HG03432 (cell line): ENCODE results near the gene BMPER.
A peak's percentile ranks its signal among the peaks of the same experiment; 100 is the strongest.

Experiments used
- ATAC-seq: cut with Tn5 transposase; IDR thresholded peaks from one replicate; pipeline ENCODE4 v1.9.1; 2021; ENCODE audit warnings: mild to moderate bottlenecking, moderate library complexity; ENCODE audit not compliant: unreplicated experiment

BMPER gene

DNA sequence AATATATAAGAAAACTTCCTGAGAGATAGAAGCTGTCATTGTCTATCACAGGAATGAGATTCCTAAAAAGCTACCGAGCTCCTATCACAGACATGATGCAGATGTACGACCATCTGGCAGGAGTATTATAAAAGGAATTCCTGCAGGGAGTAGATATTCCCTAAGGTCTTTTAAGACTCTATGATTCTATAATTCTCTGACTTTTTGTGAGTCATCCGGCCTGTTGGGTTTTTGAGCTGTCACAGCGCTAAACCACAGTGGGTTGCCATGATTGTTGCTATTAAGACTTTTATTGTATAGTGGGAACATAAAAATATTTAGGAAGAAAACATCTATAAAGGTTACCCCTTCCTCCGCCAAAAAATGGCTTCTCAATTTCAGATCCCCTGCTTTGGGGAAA, 223.4 kb downstream of the BMPER start:
- ATAC-seq = no peak

DNA sequence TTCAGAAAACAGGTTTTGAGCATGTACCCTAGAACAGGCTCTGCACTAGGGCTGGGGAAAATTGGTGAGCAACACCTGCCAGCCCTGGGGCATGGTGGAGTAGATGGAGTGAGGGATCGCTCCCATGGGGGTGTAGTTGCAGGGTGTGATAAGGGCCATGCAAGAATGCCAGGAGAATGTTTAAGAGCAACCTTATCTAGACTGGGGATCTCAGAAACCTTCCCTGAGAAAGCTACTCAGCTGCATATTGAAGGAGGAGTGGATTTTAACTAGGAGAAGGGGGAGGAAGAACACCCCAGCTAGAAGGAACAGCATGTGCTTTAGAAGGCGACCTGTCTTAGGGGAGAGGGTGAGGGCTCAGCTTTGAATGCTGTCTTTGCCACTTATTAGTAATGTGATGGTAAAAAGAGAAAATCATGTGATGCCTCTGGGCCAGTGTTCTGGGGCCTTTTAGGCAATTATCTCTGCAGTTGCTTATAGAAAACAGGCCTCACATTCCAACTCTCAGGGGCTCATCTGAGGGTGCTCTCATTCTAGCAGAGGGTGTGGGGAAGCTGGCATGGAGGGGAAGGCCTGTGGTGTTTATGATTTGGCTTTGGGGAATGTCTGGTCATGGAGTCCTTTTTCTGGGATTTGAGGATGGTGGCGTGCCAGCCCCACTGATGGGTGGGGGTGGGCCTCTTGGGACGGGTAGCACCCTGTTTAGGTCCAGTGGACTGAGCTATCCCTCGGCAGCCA, 225.4 kb downstream of the BMPER start:
- ATAC-seq = no peak

DNA sequence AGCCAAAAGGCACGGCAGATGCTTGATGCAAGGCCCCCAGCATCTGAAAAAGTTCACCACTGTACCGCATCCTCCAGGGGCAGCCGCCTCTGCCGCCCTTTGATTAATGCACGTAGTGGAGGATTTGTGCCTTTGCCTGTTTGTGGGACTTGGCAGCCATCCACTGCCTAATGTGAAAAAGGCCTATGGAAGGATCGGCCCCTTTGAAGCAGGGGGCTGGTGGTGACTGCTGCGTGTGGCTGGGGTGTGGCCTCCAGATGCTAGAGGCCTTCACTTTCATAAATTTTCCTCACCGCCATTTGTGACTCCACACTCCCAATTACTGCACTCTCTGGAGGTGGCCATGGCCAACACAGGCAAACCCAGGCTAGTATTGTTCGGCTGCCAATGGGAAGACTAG, 226.0 kb downstream of the BMPER start:
- no peak for ATAC-seq

DNA sequence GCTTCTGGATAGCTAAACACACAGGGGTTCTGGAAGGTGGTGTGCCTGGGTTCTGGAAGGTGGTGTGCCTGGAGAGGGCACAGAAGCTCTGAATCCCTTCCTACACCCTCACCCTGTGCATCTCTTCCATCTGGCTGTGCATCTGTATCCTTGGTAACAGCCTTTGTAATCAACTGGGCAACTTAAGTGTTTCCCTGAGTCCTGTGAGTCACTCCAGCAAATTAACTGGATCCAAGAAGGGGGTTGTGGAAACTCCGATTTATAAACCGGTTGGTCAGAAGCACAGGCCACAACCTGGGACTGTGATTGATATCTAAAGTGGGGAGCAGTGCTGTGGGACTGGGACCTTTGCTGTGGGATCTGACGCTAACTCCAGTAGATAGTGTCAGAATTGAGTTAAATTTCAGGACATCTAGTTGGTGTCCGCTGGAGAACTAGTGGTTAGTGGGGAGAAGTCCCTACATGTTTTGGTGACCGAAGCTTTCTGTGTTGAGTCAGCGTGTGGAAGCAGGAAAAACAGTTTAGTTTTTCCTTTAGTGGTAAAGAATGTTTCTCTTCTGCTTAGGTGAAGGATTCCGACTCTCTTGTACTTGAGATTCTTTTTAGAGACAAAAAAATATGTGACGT, 228.1 kb downstream of the BMPER start:
- no peak for ATAC-seq

DNA sequence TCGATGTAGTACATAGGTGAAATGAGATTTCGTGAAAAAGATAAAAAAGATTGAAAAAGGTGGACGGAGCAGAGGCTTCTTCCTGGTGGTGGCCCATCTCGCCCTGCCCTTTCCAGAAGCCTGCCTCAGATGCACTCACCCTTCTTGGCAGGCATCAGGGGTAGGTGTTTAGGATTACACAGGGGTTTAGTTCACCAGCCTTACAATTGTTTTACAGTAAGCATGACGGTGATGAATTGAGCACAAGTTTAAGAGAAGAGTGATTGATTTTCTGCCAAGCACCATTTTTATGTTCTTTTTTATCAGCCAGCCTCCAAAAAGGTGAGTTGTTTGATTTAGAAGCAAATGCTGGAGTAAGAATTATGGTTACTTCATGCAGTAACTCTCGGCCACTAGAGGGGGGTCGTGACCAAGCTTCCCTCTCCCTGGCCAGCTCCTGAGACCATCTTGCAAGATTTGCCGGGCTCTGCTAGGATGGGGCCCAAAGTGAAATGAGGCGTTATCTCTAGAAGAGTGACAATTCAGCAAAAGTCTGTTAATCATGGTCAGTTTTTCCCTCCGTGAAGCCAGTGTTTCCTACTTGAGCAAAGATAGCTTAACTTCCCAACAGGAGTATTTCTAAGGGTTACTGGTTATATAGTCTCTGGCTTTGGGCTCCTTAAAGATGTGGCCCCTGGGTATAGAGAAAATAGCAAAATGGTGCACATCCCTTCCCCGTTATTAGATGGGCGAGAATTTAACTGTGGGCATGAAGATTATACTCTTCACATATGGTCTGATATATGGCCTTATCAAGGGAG, 228.8 kb downstream of the BMPER start:
- ATAC-seq = peak; percentile 66

DNA sequence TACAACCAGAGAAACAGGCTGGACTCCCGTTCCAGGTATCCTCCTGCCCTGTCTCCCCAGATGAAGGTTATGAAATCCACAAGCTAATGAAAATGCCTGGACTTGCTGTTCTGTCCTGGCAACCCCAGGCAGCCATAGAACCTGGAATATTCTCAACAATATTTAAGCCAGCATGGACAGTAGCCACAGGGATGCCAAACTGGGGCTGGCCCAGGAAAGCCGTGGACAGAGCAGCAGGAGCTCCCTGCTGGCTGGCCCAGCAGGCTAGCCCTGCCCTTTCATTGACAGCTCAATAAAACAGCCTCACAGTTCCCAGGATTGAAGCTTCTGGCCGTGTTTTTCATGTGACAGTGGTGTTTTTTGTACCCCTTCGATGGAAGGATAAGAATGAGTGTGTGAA, 230.6 kb downstream of the BMPER start:
- no peak for ATAC-seq

DNA sequence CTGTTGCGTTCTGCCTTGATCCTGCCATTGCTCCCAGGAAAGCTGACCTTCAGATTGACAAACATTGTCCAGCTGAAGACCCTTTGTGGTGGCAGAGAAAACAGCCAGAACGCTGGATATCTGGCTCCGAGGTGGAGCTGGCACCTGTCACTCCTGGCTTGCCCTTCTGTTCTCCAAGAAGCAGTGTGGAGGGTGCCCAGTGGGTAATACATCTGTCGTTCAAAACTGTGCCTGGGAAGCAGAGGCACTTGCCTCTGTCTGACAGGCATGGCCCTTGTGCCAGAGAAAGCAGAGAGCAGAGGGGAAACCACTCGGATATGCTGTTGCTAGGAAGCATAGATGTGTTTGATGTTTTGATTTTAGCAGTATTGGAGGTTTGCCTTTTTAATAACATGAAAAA, 231.4 kb downstream of the BMPER start:
- ATAC-seq = no peak

DNA sequence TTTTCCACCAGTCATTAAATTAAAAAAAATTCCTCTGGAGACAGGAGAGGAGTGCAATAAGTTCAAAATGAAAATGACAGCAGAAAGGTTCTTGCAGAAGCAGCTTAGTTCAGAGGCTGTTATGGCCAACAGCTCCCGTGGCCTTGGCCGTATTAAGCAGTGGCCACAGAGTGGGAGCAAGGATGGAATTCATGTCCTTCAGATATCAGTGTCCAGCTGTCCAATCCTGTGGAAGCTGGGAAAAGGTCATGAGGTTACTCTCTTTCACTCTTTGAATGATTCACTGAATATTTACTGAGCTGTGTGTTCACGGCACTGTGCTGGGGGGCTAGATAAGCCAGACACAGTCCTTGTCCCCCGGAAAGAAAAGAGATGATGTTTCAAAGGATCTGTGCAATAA, 231.8 kb downstream of the BMPER start:
- no peak for ATAC-seq

DNA sequence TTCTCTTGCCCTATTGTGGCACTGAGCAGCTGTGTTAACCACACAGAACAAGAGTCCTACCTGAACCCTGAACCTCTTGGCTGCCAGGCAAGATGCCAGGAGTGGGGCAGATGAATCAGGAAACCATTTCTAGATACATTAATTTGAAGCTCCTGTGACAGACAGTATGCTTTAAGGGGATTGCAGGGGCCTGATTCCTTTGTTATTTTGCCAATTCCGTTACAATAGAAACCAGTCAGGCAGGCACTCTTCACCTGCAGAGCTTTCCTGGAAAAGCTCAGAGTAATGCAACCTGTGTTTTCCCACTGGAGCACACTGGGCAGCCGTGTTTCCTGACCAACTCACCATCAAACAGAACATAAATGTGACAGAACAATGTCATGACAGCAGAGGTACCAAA, 233.1 kb downstream of the BMPER start:
- ATAC-seq = no peak

DNA sequence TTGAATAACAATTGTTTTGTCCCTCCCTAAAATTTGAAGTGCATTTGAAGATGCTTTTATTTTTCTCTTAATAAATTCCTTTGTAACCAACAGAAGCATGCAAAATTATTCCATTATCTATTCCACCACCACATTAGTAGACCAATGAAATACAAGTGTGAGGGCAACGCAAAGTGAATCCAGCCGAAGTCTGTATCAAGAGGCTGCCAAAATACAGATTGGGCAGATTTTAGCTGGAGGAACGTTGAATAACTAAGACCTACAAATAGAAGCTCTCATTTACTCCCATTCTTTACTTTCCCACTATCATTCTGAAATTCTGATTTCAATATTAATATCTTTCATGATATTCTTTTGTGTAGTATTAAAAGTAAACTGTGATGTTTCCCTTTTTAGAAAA, 233.7 kb downstream of the BMPER start:
- ATAC-seq = no peak

DNA sequence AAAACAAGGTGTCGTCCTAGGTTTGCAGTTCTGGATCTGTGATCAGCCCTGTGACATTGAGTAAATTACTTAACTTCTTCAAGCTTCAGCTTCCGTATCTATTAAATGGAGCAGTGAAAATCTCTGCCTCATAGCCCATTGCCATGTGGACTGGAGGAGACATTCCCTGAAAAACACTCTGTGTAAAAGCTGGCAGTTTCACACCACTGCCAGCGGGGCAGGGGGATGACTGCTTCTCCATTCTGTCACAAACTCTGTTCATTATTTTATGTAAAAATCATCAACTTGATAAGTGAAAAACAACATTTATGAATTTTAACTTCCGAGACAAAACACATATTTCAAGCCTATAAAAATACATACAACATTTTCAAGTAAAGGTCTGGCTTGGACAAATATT, 234.7 kb downstream of the BMPER start:
- no peak for ATAC-seq

DNA sequence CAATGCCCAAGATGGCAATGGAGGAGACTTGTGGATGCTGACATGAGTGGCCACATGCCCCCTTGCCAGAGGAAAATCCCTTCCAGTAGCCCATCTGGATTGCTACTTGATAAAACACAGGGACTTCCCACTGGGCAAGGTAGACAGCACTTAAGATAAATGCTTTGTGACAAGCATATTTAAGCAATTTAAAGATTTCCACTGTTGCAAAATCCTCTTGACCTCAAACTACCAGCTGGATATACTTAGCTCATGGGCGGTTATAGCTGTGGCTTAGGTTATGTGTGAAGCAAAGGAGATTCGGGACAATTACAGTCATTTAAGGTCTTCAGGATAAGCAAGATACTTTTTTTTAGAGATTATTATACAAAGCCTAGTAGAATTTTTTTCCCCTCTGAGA, 238.1 kb downstream of the BMPER start:
- no peak for ATAC-seq

DNA sequence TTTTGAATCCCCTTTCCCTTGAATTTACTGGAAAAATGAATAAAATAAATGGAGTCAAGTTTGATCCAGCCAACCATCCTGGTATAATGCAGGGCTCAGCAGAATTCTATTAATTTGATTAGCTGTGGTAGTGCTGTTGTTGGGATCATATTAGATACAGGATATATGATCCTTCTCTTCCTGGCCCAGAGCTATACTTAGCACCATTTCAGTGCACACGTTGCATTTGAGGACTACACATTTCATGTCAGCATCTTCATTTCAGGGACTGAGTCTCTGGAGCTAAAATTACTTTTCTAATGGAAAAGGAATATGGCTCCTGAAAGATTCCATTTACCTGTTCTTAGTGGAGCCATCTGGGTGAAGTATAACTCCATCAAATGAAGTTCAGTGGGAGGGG, 240.3 kb downstream of the BMPER start:
- ATAC-seq = no peak

DNA sequence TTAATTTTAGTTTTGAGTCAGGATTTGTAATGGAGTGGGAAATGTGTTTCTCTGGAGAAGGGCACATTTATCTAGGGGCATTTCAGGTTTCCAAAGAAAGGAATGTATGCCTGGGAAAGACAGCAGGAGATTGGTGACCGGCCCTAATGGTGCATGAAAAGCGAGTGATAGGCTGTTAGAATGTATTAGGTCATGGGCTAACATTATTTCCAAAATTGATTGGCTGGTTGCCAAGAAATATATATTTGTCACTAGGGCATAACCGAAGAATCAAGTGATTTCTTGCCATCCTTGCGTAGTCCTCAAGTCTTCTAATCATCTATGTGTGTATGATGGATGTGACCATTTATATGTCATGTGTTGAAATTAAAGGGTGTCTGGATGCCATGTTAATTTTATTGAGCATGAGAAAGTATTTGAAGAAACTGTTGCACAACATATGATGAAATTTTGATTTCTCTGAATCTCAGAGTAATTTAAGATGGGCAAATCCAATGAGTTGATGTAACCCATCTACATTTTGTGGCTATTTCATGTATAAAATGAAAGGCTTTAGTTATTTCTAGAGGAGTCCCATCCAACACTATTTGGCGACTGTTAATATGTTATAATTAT, 248.4 kb downstream of the BMPER start:
- ATAC-seq = no peak

DNA sequence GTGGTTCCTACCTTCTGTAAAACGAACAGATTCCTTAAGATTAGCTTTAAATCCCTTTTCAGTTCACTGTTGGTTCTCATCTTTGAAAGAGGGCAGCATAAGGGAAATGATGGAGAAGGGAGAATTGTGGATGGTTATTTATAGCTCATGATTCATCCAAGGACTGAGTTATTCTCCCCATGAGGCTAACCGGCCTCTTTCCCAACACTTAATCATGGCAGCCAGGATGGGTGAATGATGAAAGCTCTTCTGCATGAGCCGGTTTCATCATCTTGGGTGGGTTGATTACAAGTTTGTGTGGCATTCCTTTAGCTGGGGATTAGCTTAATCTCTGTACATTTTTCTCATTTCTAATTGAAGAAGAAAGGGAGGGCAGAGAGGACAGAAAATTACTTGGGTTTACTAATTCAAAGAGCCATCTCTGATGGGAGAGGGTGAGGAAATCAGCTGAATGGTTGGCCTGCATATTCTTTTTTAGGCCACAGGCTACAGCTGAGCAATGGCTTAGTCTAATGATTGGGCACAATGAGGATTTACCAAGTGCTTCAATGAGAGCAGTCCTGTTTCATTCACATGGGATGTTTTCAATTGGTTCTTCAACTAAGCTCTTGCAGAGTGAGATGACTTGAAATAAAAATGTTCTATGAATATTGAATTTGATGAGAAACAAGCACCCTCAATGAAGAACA, 250.0 kb downstream of the BMPER start:
- no peak for ATAC-seq

DNA sequence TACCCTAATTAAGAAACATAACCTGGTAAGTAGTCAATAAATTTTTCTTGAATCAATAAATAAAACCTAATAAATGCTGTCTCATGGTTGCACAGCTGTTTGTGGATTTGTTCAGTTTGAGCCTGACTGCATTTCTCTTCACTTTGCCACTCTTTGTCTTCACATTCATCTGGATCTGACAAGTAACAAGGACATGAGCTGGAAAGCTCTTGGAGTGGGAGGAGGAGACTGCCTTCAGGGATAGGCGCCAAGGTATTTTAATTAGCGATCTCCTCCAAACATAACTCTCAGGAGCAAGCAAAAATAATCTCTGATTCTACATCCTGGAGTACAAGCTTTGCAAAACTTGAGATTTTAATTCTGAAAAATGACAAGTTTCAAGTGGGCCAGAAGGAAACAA, 251.0 kb downstream of the BMPER start:
- ATAC-seq = no peak

DNA sequence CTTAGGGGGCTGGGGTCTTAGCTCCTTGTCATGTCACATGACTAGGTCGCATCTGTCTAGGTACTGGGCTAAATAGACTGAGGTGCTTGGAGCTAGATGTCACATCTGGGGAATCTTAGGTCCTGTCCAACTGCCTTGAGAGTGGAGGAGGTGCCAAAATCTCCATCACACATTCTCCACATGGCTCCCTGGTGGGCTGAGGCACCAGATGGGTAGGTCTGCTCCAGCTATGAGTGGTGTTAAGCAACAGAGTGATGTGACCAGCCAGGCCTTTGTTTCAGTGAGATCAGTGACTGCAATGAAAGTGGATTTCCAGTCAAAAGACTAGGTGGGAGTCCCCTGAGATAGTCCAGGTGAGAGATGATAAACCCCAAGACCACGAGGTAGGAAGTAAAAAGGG, 251.8 kb downstream of the BMPER start:
- no peak for ATAC-seq

DNA sequence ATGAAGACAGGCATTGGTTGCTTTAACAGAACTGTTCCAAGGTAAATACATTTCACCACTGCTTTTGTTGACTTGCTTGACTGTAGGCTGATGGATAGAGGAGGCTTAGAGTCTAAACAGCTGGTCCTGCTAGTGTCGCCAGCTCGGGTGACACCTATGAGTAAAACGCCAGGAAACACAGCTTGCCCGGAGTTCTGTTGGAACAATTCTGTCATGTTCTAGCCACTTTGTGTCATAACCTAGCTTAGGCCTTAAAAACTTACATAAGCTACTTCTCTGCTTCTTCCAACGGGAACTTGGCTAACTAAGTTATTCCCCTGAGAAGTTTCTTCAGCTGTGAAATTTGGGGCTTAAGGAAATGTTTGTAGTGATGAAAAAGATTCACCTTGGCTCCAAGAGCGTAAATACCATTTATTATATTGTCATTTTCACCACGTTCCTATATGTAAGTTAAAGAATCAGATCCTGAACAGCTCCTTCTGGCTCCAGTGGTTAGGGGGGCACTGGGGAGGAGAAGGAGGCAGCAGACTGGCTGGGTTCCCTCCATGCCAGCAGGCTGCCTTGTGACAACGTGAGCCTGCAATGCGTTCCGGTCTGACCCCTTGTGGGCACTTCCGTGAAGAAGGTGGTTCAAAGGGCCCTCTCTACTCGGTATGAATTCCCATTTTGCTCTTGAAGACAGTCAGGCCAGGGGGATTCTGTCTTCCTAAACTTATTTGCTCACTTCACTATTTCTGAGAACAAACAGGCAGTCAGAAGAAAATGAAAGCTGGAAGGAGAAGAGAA, 253.2 kb downstream of the BMPER start:
- no peak for ATAC-seq

DNA sequence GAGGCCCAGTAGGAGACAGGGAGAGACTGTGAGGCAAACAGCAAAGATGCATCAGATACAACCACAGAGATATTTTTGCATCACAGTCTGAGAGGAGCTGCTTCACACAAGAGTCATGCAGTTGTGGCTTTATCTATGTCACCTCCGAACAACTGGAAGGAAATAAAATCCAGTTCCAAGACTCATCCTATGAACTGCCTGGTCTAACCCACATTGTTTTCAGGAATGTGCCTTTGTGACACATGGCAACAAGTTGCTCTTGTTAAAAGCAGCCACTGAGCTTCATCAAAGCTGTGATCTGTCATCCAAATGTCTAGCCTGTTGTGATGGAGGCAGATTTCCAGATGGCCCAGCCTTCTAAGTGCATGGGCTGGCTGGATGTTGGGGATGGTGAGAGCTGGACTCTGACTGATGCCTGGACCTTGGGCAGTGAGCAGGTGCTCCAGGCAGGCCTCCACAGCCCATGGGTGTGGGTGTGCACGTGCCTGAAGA, 255.0 kb downstream of the BMPER start:
- no peak for ATAC-seq

DNA sequence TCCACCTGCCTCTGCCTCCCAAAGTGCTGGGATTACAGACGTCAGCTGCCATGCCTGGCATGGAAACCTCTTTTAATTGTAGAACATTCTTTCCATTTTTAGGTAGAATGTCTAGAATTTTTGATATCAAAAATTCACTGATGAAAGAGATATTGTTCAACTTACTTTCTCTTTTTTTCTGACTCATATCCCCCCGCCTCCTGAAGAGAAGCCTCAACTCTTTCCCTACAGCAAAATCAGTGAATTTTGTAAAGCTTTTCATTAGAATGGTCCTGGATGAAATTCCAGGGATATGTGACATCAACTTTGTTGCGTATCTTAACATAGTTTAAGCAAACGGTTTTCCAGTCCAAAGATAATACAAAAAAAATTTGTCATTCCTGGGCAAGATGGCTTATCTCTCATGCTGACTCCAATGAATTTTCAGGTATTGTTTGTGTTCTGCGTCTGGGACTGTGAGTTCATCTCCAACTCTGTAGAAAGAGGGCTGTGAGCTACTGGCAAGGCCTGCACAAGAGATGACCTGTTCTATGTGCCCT, 256.8 kb downstream of the BMPER start:
- ATAC-seq = no peak
